ENCODE data around the gene MT1F. TPM values are rescaled to one million over a fixed set of nuclear protein-coding genes. Genes with fewer than 3 reads are reported as not detected.

The MT1F gene
- total RNA-seq, 1 experiment from 2014 or later: 7.3 TPM

GRCh38 chr16:56632848-56633365 lies 24.9 kb upstream of the MT1F start:
- ChIA-PET RAD21 (ENCODE audit: low non-redundant PET in 1 of 2, low total read pairs in 2 of 2, uncharacterized antibody in 2 of 2, unreplicated experiment in 2 of 2) (no interaction called here), CTCF (no interaction called here), POLR2A (interaction anchor here (1.0 kb wide), 1 partner anchor 7 kb away, joined by 3 read pairs; the partner anchor contains the start of gene MT1E)
- Histone ChIP-seq H3K4me1 (ENCODE audit: control insufficient read depth in 1 of 2, insufficient read depth in 2 of 2, low read length in 2 of 2) (peaks cover 3 to 19% of the 10 kb centered on the region in 2 experiments; a peak in 3 of 4 replicates), H3K9me2 (ENCODE audit: insufficient read depth) (no peaks in the 10 kb centered on the region), H3K27ac (ENCODE audit: low read depth, low read length) (no peak overlapping the region), H3K27me3 (ENCODE audit: insufficient read depth, low read length) (no peaks in the 10 kb centered on the region), H3K9ac (ENCODE audit: low read length) (no peak overlapping the region), H3K4me2 (ENCODE audit: low read length) (no peak overlapping the region), H3K79me2 (ENCODE audit: insufficient read depth, low read length) (no peaks in the 10 kb centered on the region), H2AFZ (ENCODE audit: low read depth, low read length, poor library complexity, severe bottlenecking) (no peak overlapping the region), H3K36me3 (ENCODE audit: control insufficient read depth in 1 of 2, insufficient read depth in 2 of 2, low read length in 2 of 2) (no peaks in the 10 kb centered on the region), H4K20me1 (ENCODE audit: insufficient read depth) (no peaks in the 10 kb centered on the region), H3K9me3 (ENCODE audit: control insufficient read depth in 1 of 2, insufficient read depth in 1 of 2, low read depth in 1 of 2, low read length in 2 of 2) (no peaks in the 10 kb centered on the region), H3K4me3 (replicated peaks in 1 of 2; ENCODE audit: low read depth in 1 of 2, low read length in 2 of 2) (no peak overlapping the region)
- no TSS peak for BruUV-seq (replicated peaks)
- TF ChIP-seq REST (IDR thresholded peaks at IDR 0.05; ENCODE audit: low read depth) (no peak), EZH2phosphoT487 (IDR thresholded peaks at IDR 0.05; ENCODE audit: borderline replicate concordance) (no peak), ZFX (IDR thresholded peaks at IDR 0.05) (no peak), TCF7L2 (IDR thresholded peaks at IDR 0.05; ENCODE audit: borderline replicate concordance, extremely low read depth, insufficient read depth, insufficient read length) (no peak), CBX3 (IDR thresholded peaks at IDR 0.05; ENCODE audit: low read depth) (no peak), SRF (IDR thresholded peaks at IDR 0.05; ENCODE audit: low read depth) (no peak), JUND (IDR thresholded peaks at IDR 0.05) (no peak), CEBPB (IDR thresholded peaks at IDR 0.05; ENCODE audit: low read depth) (no peak), POLR2A (IDR thresholded peaks at IDR 0.05; ENCODE audit: borderline replicate concordance, extremely low read depth, insufficient read depth, insufficient read length) (no peak), POLR2AphosphoS5 (IDR thresholded peaks at IDR 0.05; ENCODE audit: low read depth, low read length) (no peak)
- DNase-seq (ENCODE audit: low read depth, low spot score) (no peak), ATAC-seq (no peak)
- intact Hi-C loops (cut with micrococcal nuclease): no loop called here

Data from HCT116 (cell line).